GM19372 (cell line): ENCODE results near the gene TLL1.

Experiments
- ATAC-seq: cut with Tn5 transposase; IDR thresholded peaks from one replicate; pipeline ENCODE4 v1.9.1; 2021; ENCODE audit warnings: mild to moderate bottlenecking, low read depth, moderate library complexity; ENCODE audit not compliant: unreplicated experiment

The TLL1 gene

DNA sequence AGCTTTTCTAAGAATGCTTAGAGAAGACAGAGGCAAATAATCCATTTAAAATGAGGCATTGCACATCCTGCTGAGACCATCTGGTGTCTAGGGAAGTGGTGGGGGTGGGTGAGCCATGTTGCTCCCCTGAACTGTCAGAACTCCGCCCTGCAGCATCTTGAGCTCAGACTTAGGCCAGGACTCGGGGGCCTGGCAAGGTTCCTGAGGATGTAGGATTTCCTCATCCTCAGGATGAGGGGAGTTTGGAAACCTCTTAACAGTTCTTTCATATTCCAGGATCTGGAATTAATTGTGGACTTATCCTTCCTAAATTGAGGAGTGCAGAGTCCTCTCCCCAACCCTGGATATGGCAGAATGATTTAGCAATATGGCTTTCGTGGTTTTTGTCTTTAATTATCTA lies 6.6 kb downstream of the TLL1 start:
- ATAC-seq = no peak

DNA sequence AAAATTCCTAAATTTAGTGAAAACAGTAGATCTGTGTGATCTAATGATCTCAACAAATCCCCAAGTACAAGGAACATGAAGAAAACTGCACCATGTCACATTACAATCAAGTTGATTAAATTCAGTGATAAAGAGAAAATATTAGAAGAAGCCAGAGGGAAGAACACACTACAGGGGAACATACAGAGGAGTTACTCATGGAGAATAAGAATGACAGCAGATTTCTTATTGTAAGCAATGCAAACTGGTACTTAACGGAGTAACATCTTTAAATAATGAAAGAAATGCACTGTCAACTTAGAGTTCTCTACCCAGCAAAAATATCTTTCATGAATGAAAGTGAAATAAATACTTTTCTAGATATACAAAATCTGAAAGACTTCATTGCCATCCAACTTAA lies 21.1 kb downstream of the TLL1 start:
- ATAC-seq = no peak

DNA sequence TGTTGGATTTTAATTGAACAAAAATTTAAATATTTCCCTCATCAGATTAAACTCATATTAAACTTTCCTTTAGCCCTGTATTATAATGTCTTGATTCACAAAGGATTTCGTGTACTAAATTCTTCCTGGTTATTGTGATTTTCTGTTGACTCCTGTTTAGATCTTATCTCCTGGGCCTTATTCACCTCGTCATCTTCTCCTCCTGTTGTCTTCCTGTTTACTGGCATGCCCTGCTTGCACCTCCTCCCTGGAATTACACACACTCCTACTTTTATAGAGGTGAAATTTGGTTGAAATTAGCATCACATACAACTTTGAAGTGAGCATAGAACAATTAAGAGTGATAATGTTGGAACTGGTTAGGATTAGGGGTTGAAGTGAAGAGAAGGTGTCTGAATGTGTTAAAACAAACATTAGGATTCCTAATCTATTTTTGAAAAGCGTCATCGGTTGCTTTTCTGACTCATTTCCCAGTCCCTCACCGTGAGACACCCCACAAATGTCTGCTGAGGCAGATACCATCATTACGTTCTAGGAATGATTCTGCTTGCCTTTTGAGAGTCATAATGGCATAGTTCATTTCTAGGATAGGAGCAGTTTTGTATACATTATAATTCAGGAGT lies 32.5 kb downstream of the TLL1 start:
- ATAC-seq = no peak

DNA sequence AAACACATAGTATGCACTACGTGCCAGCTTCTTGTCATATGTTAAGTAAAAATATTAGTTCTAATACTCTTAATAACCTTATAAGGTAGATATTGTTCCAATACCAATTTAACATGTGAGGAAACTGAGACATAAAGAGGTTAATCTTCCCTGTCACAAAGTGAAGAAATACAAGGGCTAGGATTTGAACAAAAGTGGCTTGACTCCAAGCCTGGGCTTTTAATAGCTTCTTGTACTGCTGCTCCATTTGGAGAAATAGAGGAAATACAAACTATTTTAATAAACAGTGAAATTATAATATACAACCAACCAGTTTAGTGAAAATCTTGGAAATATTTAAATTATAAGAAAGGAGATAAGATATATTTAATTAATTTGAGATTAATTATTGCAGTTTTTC lies 33.2 kb downstream of the TLL1 start:
- no peak for ATAC-seq

DNA sequence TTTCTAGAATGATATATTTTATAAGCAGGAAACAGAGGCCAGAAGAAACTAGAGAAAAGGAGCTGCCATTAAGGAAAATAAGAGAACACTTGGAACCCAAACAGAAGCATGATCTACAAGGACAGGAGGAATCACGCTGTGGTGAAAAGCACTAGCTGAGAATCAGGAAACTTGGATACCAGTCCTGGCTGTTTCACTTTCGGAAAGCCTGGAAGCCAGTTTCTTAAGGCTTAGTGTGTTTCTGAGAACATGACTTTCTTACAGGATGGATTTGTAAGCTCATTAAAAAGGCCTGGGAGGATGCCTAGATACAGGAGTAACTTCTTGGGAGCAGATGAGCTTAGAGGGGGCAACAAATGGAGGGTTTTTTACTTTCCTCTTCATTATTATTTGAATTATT lies 36.9 kb downstream of the TLL1 start:
- ATAC-seq = no peak

DNA sequence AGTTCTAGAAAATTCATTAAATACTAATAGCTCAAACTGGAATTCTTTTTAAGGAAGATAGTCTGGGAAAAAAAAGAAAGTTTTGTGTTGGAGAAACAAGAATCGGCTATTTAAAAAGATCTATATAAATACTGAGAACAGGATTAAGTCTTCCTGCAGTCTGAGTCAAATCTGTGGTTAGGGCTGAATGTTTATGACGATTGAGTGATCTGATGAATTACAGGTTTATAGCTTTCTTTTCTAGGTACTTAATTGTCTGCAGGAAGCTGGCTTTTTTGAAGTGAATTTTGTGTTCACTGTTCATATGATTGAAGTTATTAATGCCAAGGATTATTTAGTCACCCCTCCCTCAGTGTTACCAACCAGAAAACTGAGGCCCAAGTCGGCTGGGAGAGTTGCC lies 42.2 kb downstream of the TLL1 start:
- ATAC-seq = no peak

DNA sequence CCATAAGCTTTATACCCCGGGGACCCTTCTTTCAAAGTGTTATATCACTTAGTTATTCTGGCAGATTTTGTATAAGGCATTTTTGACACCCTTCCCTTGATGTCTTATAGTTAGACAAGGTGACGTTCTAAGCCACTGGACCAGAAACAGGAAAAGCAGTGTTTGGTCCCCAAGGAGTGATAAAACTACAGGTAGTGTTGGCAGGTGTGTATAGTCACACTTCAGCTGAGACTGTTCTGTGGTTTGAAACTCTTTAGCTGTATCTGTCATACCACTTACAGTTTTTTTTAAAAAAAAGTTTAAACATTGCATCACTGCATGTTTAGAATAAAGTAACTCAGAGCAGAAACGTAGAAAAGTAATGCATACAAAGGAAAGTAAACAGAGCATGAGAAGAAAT lies 48.5 kb downstream of the TLL1 start:
- ATAC-seq = no peak

DNA sequence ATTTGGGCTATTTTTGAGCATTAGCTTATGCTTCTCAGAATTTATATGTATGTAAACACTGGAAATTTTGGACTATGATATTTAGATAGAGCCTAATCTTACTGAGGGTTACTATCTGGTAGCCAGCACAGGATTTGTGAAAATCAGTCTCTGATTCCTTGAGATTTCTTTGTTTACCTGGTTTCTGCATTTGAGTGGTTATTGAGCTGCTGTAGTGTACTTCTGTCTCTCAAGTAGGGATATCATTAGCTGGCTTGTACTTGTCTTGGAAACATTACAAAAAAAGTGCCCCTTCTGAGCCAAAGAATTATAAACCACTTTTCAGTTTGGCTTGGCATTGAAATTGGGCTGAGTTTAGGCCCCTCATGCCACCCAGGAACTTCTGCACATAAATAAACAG lies 49.7 kb downstream of the TLL1 start:
- no peak for ATAC-seq

DNA sequence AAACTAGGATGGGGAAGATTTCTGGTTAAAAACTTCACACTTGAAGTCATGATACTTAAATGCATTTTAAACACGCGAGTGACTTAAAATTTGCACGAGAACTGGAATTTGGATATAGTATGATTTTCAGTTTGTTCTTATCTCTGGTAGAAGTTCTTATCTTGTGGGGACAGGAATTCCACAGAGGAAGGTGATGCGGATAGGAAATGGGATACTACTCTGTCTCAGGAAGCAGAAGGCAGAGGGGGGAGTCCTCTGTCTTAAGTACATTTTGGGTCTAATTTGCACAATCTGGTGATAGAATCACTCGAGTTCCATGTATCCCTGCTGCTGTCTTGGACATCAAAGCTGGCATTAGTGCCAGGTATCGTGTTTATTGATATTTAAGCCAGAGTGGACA lies 53.3 kb downstream of the TLL1 start:
- no peak for ATAC-seq

DNA sequence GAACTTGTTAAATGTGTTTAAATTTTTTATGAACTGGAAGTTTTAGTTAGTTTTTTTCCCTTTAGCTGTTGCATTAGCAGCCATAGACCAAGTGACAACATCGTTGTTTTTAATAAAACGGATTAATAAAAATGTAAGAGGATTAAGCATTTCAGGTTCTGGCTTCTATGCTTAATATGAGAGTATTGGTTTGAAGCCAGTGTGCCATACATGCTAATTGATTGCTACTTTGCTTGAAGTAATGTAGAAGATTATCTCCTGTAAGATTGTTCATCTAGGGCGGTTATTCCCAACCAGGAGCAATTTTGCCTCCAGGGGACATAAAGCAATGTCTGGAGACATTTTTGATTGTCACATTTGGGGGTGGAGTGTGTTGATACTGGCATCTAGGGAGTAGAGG lies 54.3 kb downstream of the TLL1 start:
- ATAC-seq = no peak

DNA sequence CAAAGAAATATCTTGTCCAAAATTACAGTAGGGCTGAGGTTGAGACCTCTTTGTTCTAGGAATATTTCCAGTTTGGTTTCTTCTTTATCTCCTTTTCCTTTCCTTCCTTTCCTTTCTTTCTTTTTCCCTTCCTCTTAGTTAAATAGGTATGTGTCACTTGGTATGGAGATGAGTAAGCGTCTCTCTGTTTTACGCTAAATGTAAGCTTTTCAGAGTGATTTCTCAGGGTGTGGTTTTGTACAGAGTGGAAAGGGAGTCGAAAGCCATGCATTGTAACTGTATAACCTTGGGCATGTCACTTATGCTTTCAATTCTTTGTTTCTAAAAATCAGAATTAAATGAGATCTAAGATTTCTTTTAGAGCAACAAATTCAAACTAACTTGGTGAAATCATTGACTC lies 54.8 kb downstream of the TLL1 start:
- ATAC-seq = no peak

DNA sequence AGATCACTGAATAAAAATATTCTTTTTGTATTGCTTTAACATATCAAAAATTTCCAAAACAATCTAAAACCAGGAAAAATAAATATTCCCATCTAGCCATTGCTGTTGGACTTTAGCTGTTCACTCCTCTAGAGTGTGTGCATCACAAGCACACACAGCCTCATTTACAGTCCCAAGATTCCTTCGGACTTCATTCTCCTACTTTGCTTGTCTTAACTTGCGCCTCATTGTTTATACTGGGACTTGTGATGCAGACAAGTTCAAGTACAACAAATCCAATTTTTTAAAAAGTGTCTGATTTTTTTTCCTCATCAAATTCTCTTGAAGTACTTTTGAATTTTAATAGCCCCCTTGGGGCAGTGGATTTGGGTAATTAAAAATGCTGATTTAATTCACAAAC lies 55.6 kb downstream of the TLL1 start:
- no peak for ATAC-seq

DNA sequence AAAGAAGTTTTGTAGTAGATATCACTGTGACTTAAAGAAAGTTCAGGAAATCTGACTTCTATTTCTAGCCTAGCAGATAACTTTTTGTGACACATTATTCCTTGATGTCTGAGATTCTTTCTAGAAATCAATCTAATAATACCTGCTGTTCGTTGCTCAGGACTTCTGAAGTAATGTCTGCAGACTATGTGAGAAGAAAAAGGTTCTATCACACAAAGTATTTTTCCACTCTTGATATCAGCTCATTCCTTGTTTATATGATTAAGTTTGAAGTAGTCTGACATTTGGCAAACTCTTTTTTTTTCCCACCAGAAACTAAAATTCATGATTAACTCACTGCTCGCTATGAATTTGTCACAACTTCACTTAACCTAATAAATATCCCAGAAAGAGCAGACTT lies 56.6 kb downstream of the TLL1 start:
- ATAC-seq = no peak

DNA sequence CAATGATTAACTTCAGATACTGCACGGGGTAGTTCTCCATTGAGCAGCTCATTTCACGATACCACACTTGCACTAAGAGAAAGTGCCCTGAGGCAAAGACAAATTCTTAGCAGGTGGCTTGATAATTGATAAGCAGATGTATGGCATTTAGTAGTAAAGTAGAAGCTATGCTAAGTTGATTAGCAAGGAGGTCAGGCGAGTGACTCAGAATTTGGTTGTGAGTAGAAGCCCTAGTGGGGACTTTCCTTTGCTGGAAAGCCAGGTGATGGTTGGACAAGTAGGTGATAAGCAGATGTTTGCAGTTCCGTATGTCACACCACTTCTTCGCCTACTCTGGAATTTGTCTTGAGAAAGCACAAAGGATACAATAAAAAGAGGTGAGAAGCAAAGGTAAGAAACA lies 58.7 kb downstream of the TLL1 start:
- ATAC-seq = no peak

DNA sequence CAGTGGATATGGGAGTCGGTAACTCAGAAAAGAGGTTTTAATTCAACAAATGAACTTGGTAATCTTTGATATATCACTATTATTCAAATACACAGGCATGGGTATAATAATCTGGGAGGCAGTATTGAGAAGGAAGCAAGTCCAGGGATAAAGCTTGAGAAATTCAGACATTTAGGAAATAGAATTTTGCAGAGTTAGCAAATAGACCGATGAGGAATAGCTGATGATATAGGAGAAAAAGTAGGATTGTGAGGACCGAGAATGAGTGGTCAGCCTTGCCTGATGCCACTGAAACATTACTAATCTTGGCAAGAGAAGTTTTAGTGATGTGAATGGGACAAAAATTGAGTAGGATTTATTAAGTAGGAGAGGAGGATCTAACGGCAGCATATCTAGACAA lies 71.9 kb downstream of the TLL1 start:
- no peak for ATAC-seq

DNA sequence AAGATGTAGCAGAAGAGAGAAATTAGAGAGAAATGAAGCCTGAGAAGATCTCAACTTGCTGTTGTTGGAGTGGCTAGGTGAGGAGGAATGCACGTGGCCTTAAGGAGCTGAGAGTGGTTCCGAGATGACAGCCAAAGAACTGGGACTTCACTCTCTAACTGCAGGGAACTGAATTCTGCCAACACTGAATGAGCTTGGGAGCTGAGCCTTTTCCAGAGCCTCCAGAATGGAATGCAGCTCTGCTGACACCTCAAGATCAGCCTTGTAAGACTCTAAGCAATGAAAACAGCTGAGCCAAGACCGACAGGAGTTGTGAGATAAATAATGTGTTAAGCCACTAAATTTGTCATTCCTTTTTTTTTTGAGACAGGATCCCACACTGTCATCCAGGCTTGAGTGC lies 73.0 kb downstream of the TLL1 start:
- no peak for ATAC-seq

DNA sequence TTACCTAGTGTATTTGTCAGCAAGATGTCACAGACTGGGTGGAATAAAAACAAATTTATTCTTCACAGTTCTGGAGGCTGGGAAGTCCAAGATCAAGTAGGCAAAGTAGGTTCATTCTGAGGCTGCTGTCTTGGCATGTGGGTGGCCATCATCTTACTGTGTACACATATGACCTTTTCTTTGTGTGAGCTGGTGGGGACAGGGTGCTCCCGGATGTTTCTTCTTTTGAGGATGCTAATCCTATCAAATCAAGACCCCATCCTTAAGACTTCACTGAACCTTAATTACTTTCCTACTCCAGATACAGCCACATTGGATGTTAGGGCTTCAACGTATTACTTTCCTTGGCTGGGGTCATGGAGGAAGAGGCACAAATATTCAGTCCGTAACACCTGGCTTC lies 74.0 kb downstream of the TLL1 start:
- no peak for ATAC-seq

DNA sequence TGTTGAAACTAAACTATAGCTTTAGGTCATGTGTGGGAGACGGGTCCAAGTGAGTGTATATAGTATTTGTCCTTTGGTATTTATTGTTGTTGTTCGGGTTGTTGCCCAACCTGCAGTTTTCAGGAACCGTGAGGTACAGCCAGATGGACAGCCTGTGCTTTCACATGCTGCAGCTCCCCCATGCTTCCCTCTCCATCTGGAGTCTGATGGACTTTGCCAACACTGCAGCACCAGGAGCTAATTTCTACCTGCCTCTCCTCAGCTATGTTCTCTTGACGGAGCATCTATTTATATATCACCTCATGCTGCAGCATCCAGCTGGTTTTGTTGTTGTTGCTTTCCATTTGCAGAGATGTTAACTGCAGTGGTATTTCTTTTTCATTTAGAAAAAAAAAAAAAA lies 80.1 kb downstream of the TLL1 start:
- no peak for ATAC-seq

DNA sequence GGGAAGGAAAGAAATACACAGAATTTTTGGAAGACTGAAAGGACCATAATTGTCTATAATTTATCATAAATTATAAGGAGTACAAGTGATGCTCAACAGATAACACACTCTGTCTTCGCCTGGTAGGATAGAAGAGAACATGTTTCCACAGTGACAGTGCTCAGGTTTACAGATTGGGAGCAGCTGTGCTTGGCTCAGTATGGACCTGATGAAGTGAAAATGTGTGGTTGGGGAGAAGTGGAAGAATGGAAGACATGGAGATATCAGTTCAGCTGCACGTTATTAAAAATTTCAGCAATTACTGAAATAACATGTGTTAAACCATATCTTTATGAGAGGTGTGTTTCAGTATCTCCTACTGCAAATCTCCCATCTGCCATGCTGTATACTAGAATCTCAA lies 90.6 kb downstream of the TLL1 start:
- ATAC-seq = no peak

DNA sequence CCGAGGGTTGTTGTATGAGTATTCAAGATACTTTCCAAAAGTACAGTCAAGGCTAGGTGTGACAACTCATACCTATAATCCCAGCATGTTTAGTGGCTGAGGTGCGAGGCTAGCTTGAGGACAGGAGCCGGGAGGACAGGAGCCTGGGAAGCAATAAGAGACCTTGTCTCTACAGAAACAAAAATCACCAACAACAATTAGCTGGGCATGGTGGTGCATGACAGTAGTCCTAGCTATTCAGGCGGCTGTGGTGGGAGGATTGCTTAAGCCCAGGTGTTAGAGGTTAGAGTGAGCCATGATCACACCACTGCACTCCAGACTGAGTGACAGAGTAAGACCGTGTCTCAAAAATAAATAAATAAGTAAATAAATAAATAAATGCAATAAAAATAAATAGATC lies 91.6 kb downstream of the TLL1 start:
- no peak for ATAC-seq

DNA sequence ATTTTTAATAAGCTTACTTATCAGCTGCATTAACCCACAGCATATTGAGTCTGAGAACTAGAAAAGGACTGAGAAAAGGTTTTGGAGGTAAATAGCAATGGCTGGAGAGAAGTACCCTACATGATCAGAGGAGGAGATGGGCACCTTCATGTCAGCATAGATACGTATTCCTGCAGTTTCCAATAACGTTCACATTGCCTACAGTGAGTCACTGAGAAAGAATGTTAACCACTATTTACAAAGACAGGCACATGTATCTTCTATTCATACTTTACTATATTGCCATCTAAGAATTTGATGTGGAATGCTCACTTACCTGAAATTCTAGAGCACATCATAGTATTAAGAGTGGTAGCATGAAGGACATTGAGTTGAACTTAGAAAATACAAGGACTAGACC lies 92.5 kb downstream of the TLL1 start:
- no peak for ATAC-seq

DNA sequence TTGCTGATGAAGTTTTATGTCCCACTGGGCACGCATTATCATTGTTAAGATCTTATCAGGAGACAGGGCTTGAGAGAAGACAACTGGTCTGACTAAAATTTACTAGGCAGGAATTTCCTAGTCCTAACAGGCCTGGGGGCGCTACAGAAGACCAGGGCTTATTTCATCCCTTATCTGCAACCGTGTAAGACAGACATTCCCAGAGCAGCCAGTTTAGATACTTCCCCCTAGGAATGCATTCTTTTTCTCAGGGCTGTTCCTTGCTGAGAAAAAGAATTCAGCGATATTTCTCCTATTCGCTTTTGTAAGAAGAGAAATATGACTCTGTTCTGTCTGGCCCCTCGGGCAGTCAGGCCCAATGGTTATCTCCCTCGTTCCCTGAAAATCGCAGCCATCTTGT lies 93.8 kb downstream of the TLL1 start:
- no peak for ATAC-seq

DNA sequence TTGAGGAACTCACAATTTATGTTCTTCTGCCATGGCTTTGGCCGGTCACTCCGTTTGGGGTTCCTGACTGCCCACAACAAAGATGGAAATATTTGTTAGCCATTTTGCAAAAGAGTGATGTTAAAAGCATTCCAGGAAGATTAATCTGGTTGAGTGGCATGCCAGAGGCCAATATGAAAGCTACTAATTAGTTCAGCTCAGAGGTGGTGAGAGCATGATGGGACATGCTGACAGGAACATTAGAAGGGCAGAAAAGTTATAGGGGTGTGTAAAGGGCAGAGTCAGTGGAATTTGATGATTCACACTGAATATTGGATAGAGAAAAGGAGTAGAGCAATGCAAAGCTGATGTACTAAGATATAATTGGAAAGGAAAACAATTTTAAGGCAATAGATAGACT lies 94.4 kb downstream of the TLL1 start:
- no peak for ATAC-seq
